Tibial nerve (tissue), 4 donors: ENCODE data around the gene IL1RAP.

ENCODE experiments used
- EP300 ChIP-seq, 2 donors: sonication (generic); formaldehyde crosslinking; IDR thresholded peaks; one replicate each; pipeline ENCODE4 v1.6.1; 2017; ENCODE audit warnings: antibody characterized with exemption in 2 of 2, mild to moderate bottlenecking in 1 of 2
- POLR2A ChIP-seq, 2 donors: fragments of 450-650 bp; IDR thresholded peaks; one replicate each; pipeline ENCODE4 v1.6.1; 2017; ENCODE audit warnings: antibody characterized with exemption in 2 of 2, mild to moderate bottlenecking in 2 of 2, moderate library complexity in 2 of 2
- TF ChIP-seq, protein P1 (sequence below), 5 experiments: fragments of 200-600 bp in 3 of 5; fragments of 450-650 bp in 2 of 5; sonication (generic) in 3 of 5; IDR thresholded peaks; one replicate each; pipeline ENCODE4 v1.5.1; 2016 to 2019; ENCODE audit warnings: antibody characterized with exemption in 5 of 5, mild to moderate bottlenecking in 3 of 5, moderate library complexity in 2 of 5

DNA sequence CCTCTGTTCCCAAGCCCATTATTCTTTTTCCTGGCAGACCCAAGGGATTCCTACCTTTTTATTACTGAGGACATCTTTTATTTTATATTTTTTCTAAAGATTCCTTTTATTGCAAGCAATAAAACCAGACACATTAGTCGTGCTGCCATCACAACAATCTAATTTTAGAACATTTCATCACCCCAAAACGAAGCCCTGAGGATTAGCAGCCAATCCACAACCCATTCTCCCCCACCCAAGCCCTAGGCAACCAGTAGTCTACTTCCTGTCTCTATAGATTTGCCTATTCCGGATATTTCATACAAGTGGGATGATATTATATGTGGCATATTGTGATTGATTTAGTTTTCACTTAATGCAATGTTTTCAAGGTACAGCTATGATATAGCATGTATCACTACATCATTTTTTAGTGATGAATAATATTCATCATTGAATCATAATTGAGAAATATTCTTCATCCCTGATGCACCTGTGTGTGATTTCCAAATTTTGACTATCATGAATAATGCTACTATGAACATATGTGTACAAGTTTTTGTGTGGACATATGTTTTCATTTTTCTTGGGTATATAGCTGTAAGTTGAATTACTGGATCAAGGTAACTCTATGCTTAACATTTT, 65.7 kb downstream of the IL1RAP start:
- TF ChIP-seq, protein P1, sequence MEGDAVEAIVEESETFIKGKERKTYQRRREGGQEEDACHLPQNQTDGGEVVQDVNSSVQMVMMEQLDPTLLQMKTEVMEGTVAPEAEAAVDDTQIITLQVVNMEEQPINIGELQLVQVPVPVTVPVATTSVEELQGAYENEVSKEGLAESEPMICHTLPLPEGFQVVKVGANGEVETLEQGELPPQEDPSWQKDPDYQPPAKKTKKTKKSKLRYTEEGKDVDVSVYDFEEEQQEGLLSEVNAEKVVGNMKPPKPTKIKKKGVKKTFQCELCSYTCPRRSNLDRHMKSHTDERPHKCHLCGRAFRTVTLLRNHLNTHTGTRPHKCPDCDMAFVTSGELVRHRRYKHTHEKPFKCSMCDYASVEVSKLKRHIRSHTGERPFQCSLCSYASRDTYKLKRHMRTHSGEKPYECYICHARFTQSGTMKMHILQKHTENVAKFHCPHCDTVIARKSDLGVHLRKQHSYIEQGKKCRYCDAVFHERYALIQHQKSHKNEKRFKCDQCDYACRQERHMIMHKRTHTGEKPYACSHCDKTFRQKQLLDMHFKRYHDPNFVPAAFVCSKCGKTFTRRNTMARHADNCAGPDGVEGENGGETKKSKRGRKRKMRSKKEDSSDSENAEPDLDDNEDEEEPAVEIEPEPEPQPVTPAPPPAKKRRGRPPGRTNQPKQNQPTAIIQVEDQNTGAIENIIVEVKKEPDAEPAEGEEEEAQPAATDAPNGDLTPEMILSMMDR (IDR thresholded peaks at IDR 0.05): no peak
- TF ChIP-seq POLR2A (IDR thresholded peaks at IDR 0.05) (no peak), EP300 (IDR thresholded peaks at IDR 0.05) (no peak)
